Measurements from ENCODE around the gene KCNMA1.

Gene KCNMA1

DNA sequence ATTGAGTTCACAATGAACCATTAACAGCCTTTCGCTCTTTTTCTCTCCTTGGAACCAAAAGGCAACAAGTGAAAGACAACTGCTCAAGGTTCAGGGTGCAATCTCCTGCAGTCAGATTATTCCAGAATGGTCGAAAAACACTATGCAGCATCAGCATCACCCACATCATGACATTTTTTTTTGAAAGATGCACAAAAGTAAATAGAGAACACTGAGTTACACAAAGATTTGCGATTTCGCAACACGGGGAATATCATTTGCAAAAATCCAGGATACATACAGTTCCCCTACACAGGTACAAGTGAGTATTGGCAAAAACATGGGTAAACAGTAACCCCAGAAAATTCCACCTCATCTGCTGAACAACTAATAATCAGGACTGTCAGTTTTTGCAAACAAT is 611.5 kb downstream of the KCNMA1 start:
- DNase-seq (ENCODE audit: low read depth): no peak
- no peak overlapping the region for H3K4me3 ChIP-seq (ENCODE audit: low read depth, low read length)
- TF ChIP-seq, protein P1, sequence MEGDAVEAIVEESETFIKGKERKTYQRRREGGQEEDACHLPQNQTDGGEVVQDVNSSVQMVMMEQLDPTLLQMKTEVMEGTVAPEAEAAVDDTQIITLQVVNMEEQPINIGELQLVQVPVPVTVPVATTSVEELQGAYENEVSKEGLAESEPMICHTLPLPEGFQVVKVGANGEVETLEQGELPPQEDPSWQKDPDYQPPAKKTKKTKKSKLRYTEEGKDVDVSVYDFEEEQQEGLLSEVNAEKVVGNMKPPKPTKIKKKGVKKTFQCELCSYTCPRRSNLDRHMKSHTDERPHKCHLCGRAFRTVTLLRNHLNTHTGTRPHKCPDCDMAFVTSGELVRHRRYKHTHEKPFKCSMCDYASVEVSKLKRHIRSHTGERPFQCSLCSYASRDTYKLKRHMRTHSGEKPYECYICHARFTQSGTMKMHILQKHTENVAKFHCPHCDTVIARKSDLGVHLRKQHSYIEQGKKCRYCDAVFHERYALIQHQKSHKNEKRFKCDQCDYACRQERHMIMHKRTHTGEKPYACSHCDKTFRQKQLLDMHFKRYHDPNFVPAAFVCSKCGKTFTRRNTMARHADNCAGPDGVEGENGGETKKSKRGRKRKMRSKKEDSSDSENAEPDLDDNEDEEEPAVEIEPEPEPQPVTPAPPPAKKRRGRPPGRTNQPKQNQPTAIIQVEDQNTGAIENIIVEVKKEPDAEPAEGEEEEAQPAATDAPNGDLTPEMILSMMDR (IDR thresholded peaks at IDR 0.05; ENCODE audit: control insufficient read depth, extremely low read depth, insufficient read depth): no peak

DNA sequence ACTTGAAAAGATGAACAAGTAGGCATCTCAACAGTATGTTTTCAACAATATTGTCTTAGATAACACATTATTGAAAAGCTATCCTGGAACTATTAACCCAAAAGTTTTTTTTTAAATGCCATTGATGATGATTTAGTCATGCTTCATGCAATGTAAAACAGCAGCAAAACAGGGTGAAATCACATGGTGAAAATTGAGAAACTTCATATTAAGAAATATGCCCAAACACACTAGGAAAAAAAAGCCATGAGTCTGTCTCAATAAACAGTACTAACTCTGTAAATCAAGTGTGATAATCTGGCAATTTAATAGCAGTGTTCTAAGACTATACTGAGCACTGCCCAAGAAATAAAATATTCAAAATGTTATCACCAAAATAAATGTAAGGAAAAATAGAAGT is 613.1 kb downstream of the KCNMA1 start:
- no peak overlapping the region for H3K4me3 ChIP-seq (ENCODE audit: low read depth, low read length)
- TF ChIP-seq, protein P1 (IDR thresholded peaks at IDR 0.05; ENCODE audit: control insufficient read depth, extremely low read depth, insufficient read depth): no peak
- no peak for DNase-seq (ENCODE audit: low read depth)

DNA sequence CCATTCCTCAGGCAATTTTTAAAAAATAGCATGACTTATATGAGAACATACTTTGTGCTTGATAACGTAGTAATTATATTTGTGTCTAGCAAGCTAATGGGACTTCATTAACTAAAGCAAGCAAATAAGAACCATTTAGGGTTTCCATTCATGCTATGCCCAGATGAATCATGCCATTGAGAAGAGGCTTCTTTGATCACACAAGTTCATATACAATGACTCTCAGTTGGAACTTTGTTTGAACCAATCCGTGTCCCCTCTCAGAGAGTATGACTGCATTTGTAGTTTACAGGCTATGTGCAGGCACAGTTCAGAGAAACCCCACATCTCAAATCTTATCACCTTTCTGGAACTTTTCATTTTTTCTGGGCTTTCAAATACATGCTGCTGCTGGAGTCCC is 614.2 kb downstream of the KCNMA1 start:
- TF ChIP-seq, protein P1 (IDR thresholded peaks at IDR 0.05; ENCODE audit: control insufficient read depth, extremely low read depth, insufficient read depth): no peak
- DNase-seq (ENCODE audit: low read depth): no peak
- H3K4me3 ChIP-seq (ENCODE audit: low read depth, low read length): no peak overlapping the region

DNA sequence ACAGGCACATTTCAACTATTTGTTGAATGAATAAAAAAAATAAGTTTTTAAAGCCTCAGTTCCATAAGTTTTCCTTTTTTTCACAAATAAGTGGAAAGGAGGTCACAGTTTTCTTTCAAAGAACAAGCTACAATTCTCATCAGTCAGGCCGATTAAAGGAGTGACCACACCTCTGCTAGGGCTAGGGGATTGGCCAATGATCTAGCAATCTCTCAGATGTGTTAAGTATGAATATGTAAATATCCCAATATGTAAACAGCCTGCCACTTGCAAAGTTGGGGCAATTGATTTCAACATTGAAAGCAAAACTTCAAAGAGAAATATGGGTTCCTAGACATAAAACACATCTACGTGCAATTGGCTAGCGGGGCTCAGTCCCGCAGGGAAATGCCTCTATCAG is 614.9 kb downstream of the KCNMA1 start:
- TF ChIP-seq, protein P1 (IDR thresholded peaks at IDR 0.05; ENCODE audit: control insufficient read depth, extremely low read depth, insufficient read depth): no peak
- DNase-seq (ENCODE audit: low read depth): no peak
- H3K4me3 ChIP-seq (ENCODE audit: low read depth, low read length): no peak overlapping the region

DNA sequence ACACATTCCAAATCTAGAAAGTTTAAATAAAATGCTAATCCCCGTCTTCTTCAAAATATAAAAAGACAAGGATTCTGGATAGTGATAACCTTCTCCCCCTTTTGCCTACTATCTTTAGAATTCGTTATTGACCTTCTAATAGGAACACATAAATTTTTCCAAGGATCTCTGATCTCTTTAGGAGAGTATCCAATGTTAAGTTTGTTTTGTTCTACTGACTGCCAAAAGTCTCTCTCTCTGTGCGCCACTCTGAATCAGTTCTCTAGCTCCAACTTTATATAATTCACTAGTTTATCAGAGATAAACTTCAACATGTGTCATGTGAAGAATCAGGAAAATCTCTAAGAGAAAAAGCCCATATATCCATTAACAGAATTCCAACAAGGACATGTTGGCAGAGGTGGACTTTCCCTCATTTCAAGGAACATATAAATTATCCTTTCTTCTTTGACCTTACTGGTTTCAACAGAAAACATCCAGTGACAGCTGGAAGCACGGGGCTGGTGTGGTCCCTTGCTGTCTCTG is 615.6 kb downstream of the KCNMA1 start:
- no peak overlapping the region for H3K4me3 ChIP-seq (ENCODE audit: low read depth, low read length)
- TF ChIP-seq, protein P1 (IDR thresholded peaks at IDR 0.05; ENCODE audit: control insufficient read depth, extremely low read depth, insufficient read depth): no peak
- no peak for DNase-seq (ENCODE audit: low read depth)

DNA sequence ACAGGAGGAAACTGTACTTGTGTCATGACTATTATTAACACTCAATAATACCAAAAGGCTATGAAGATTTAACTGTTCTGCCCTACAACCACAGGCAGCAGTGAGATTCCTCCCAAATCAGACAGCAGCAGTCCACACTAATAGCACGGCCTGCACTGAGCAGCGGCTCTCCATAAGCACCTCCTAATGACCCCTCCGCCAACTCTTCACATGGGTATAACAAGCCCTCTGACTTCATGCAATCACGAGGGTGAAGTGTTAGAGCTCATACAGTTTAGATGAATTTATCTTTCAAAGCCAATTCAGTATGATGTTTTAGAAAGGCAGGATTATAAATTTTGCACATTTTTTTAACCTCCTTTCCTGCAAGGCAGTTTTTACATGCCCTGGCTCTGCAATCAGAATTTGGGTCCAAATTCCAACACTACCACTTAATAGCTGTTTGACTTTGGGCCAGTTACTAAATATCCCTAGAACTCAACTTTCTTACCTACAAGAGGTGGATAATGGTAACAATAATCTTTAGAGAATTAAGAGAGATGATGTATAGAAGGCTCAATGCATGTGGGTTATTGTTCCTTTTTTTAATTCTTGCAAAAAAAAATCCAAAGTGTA is 617.1 kb downstream of the KCNMA1 start:
- H3K4me3 ChIP-seq (ENCODE audit: low read depth, low read length): no peak overlapping the region
- TF ChIP-seq, protein P1 (IDR thresholded peaks at IDR 0.05; ENCODE audit: control insufficient read depth, extremely low read depth, insufficient read depth): no peak
- no peak for DNase-seq (ENCODE audit: low read depth)

DNA sequence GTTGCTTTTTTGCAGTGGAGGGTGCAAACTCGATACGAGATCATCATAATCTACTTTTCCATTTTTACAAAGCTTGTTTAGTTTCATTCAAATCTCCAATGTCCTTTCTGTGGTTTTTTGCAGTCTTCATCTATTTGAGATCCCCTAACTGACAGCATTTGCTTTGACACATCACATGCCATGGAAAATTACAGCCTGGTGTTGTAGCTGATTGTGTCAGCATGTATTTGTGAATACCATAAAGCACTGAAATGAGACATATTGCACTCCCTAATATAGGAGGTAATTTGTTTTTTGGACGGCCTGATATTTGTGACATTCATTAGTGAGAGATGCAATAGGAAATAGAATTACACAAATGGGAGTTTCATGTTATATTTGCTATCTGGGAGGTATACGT is 620.8 kb downstream of the KCNMA1 start:
- DNase-seq (ENCODE audit: low read depth): no peak
- no peak overlapping the region for H3K4me3 ChIP-seq (ENCODE audit: low read depth, low read length)
- TF ChIP-seq, protein P1 (IDR thresholded peaks at IDR 0.05; ENCODE audit: control insufficient read depth, extremely low read depth, insufficient read depth): no peak

Data from LNCaP clone FGC (cell line).